HTR-8/SVneo (cell line): ENCODE measurements around the gene PCSK6.
"Not testable (repeated sequence)": the region's sequence is repeated elsewhere in the genome, so short reads cannot be mapped to it uniquely, and the experiment has no call there.

ENCODE experiments used
- DNase-seq: peaks from one replicate; pipeline ENCODE4 v3.0.0; 2011; ENCODE audit warnings: low spot score, mixed read lengths; ENCODE audit not compliant: insufficient read length
- FAIRE-seq: peaks from 2 replicates; lab custom pipeline; 2011; peaks lifted over from hg19 to GRCh38; lab: Jason Lieb, UNC

PCSK6 gene

DNA sequence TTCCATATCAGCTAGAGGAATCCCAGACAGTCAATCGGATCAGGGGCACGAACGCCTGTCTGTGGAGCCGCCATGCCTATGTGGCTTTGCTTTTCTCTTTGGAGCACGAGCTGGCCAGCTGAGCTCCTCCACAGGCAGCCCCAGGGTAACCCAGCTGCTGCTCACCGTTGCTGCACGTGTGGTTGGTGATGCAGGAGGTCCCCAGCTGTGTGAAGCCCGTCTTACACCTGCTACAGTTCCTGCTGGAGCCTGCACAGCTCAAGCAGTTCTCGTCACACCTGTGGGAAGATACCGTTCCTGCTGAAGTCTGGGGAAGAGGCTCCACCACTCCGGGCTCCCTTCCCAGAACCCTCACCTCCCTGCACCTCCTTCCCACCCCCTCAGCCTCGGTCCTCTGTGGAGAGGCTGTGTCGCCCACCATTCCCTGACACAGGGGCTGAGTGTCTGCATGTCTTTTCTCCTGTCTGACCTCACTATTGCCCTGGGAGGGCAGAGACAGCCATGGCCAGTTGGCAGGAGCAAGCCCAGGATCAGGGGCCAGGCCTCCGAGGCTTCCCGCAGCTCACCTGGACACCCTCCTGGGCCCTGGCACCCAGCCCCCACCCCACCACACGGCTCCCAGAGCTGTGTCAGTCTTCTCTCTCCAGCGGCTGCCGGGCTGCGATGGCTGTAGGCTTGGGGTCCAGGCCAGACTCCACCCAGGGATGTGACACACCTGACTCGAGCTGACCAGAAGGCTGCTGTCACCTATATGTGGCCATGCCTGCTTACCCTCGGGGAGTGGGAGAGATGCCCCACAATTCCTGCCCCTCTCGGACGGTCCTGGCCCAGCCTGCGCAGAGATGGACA is 182.2 kb downstream of the PCSK6 start:
- no peak for DNase-seq
- FAIRE-seq, result no peak

GRCh38 chr15:101306341-101307047 is 183.0 kb downstream of the PCSK6 start:
- FAIRE-seq (no peak), DNase-seq (no peak)

GRCh38 chr15:101305820-101306255 is 183.7 kb downstream of the PCSK6 start:
- DNase-seq (no peak), FAIRE-seq (no peak)

GRCh38 chr15:101303408-101303807 is 186.1 kb downstream of the PCSK6 start:
- no peak for DNase-seq
- no peak for FAIRE-seq

DNA sequence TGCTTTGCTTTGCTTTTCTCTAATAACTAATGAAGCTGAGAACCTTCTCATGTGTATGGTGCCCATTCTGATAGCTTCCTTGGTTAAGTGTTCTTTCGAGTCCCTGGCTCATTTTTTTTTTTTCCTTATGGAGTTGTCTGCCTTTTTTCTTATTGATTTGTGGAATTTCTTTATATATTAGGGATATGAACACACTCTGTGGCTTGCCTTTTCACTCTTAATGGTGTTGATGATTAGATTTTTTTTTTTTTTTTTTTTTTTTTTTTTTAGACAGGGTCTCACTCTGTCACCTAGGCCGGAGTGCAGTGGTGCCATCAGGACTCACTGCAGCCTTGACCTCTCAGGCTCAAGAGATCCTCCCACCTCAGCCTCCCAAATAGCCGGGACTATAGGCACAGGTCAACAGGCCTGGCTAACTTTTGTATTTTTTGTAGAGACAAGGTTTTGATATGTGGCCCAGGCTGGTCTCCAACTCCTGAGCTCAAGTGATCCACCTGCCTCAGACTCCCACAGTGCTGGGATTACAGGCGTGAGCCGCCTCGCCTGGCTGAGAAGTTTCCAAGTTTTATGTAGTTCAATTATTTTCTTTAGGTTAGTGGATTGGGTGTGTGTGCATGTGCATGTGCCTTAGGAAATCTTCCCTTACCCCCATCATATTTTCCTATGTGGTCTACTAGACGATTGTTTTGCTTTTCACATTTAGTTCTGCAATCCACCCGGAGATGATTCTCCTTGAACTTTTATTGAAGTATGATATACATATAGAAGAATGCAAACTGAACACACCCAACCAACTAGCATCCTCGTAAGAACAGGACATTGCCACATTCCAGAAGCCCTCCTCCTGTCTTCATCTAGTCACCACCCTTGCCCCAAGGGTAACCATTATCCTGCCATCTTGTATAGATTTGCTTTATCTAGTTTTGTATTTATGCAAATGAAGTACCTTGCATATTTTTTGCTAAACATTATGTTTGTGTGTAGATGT is 192.8 kb downstream of the PCSK6 start:
- FAIRE-seq, result no peak
- DNase-seq, result no peak

- FAIRE-seq (no peak), DNase-seq (no peak)
Measured at GRCh38 chr15:101295607-101296161, 193.8 kb downstream of the PCSK6 start.

DNA sequence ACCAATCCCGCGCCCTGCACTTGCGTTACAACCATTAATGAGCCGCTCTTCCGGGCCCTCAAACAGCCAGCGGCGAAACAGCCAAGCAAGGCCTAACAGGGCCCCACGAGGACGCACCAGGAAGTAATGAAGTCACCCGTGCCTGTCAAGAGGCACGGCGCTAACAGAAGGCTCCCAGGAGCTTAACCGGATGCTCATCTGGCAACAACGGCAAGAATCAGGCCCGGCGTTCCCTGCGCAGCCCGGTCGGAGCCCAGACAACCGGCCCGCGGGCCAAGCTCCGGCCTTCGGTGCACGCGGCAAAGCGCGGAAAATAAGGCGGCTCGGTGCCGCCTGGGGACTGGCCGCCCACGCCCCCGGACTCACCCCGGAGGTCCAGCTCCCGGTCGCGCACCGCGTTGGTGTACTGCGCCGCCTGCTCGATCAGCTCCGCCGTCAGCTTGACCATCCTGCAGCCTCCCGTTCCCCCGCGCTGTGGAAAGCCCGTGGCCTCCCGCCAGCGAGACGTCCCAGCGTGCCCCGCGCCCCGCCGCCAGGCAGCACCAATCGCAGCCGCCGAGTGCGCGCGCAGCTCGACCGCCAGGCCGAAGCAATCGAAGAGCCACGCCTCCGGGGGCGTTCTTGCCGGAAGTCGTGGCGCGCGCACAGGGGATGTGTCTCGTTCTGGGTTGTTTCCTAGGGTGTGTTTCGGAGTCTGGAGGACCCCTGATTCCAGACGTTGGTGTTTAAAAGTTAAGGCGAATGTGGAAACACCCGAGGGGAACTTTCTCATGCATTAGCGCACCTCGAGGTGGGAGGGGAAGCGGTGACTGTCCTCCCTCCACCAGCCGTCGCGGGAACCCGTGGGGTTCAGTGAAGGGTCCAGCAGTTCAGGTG is 194.5 kb downstream of the PCSK6 start, which contains the start of gene SNRPA1:
SNRPA1 (minus strand) TSS at position 518 of the 876 bp plus-strand sequence; CDS start at position 448, 70 bp downstream.
- FAIRE-seq, result peak; percentile 87
- peak; percentile 88 for DNase-seq

GRCh38 chr15:101293122-101293521 is 196.4 kb downstream of the PCSK6 start:
- DNase-seq (no peak), FAIRE-seq (no peak)

GRCh38 chr15:101288905-101289513 is 200.5 kb downstream of the PCSK6 start:
- FAIRE-seq, result no peak

GRCh38 chr15:101287342-101287741 is 202.2 kb downstream of the PCSK6 start:
- not testable (repeated sequence) for FAIRE-seq, DNase-seq

More at GRCh38 chr15:101288905-101289513, 200.5 kb downstream of the PCSK6 start:
- DNase-seq, result peak; percentile 49

GRCh38 chr15:101286471-101287114 is 202.9 kb downstream of the PCSK6 start:
- FAIRE-seq, result no peak
- no peak for DNase-seq

GRCh38 chr15:101283931-101284330 is 205.6 kb downstream of the PCSK6 start:
- FAIRE-seq (no peak), DNase-seq (no peak)

DNA sequence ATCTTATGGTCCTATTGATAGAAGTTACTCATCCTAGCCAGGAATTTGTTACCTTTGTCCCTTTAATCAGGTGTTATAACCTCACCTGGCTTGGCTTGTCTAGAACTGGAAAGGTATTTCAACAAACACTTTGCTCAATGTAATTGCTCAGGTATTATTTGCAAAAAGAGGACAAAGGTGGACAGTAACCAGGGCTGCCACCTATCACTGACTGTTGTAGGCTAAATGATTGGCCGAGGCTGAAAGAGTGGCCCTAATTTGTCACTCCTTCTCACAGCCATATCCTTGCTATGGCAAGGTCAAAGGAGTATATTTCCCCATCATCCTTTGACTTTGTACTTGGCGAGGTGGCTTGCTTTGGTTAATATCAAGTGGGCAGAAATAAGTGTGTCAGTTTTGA is 209.5 kb downstream of the PCSK6 start:
- FAIRE-seq (no peak), DNase-seq (no peak)

DNA sequence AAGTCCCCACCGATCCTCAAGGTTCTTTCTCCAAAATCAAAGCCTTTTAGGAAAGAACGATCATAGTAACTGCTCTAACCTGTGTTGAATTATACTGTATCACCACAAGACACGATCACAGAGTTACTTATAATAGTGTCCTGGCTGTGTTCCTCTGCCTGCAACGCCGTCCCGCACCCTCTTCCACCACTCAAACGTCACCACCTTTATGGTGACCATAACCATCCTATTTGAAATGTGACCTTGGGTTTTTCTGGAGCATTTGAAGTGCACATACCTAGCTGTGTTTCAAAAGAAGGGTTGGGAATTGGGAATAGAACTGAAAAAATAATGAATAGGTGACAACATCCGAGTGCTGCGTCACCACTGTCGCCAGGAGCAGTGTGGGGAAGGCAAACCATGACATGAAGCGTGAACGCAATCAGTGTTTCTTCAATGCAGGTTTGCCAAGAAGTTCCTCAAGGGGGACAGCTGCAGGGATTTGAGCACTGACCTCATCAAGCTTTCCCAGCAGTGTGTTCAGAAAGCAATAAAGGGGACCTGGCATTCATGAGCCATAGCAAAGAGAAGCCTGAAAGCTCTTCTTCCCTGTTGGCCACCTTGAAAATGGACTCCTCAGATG is 211.5 kb downstream of the PCSK6 start:
- DNase-seq (no peak), FAIRE-seq (no peak)

- FAIRE-seq, result peak; percentile 91
- peak; percentile 86 for DNase-seq
Measured at GRCh38 chr15:101277038-101277822, 212.3 kb downstream of the PCSK6 start, which contains the start of gene SELENOS. SELENOS (minus strand) TSS chr15:101277485; CDS start chr15:101277417, 68 bp downstream.

GRCh38 chr15:101276501-101277037 is 212.9 kb downstream of the PCSK6 start:
- FAIRE-seq (no peak), DNase-seq (no peak)
